ENCODE measurements around the gene ZSCAN26. TPM values are rescaled to one million over a fixed set of nuclear protein-coding genes. Genes with fewer than 3 reads are reported as not detected.

The ZSCAN26 gene
- total RNA-seq, 1 experiment from 2014 or later = 10.8 TPM

- BruUV-seq (replicated peaks) = TSS peak; percentile 93
- Histone ChIP-seq H3K4me1 (ENCODE audit: insufficient read depth, low read length) (peaks cover 10% of the 10 kb centered on the region), H3K27ac (ENCODE audit: low read length) (no peak overlapping the region), H3K27me3 (ENCODE audit: low read length) (no peaks in the 10 kb centered on the region), H4K20me1 (ENCODE audit: low read length) (no peaks in the 10 kb centered on the region), H3K36me3 (ENCODE audit: low read depth, low read length) (no peaks in the 10 kb centered on the region), H3K9ac (ENCODE audit: low read length) (peak overlapping the region; percentile 44), H3K4me2 (ENCODE audit: low read length) (peak overlapping the region; percentile 77), H3F3A (ENCODE audit: low read length, unreplicated experiment) (no peaks in the 10 kb centered on the region), H3K4me3 (ENCODE audit: low read length) (peak overlapping the region; percentile 60), H3K9me3 (ENCODE audit: low read length) (no peaks in the 10 kb centered on the region), H2AFZ (ENCODE audit: low read length) (peak overlapping the region; percentile 93), H3K9me2 (replicated peaks; ENCODE audit: low read length) (no peaks in the 10 kb centered on the region), H3K79me2 (ENCODE audit: low read length) (no peaks in the 10 kb centered on the region)
- ATAC-seq (peak; percentile 81), DNase-seq (peak; percentile 60)
- ChIA-PET POLR2A (ENCODE audit: unreplicated experiment) (interaction anchor here (0.6 kb wide), 1 partner anchor 118 kb away, joined by 3 read pairs; the partner anchor contains the start of gene ZSCAN31), CTCF (interaction anchor here (0.6 kb wide), 1 partner anchor 117 kb away, joined by 3 read pairs; no protein-coding TSS in a partner anchor)
- no peak for TF ChIP-seq EZH2phosphoT487 (IDR thresholded peaks at IDR 0.05; ENCODE audit: borderline replicate concordance, low read length)
- TF ChIP-seq CTCF (conservative IDR thresholded peaks at IDR 0.05; ENCODE audit: low read depth, low read length) = no peak
- no peak for TF ChIP-seq EZH2 (IDR thresholded peaks at IDR 0.05; ENCODE audit: low read length, unreplicated experiment)
- intact Hi-C loops (cut with micrococcal nuclease) = no loop called here
These were observed 48.4 kb upstream of the ZSCAN26 start for GRCh38 chr6:28218312-28219248.

DNA sequence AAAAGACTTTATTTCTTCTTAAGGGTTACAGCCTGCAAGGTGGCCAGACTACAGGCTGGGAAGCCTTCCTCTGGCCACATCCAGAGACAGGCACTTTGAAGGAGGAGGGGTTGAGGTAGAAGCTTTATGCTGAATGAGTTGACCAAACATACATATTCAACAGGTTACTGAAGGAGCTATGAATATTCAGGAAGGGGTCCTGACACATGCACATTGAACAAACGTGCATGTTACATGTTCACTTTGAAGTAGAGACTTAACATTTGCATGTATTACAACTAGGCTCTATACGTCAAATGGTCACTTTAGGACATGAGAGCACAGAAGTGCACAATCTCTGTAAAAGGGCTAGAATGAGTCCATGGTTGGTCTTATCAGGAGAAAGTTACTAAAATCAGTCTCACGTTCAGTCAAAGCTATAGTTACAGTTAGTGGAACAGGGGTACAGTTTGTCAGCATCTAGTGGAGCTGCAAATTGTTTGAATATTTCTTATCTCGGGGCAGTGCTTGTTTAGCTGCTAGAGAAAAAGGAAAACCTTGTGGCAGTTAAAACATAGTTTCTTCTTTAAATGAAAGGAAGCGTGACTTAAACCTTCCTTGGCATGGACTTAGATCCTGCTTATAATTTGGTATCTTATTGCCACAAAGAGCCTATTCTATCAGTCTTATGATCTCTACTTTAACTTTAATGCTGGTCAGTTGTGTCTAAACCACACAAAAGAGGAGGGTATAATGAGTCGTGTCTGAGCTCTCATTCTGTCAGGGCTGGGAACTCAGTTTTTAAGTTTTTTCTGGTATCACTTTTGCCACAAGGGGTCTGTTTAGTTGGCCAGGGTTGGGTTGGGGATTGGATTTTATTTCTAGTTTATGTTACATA lies 46.4 kb upstream of the ZSCAN26 start:
- H3K27ac ChIP-seq (ENCODE audit: low read length) = no peak overlapping the region
- ATAC-seq = no peak
- no TSS peak for BruUV-seq (replicated peaks)
- H2AFZ ChIP-seq (ENCODE audit: low read length) = no peak overlapping the region
- H3K27me3 ChIP-seq (ENCODE audit: low read length) = no peaks in the 10 kb centered on the region
- H3K79me2 ChIP-seq (ENCODE audit: low read length) = peaks cover 3% of the 10 kb centered on the region
- H3K9me2 ChIP-seq (replicated peaks; ENCODE audit: low read length) = no peaks in the 10 kb centered on the region
- H3K4me1 ChIP-seq (ENCODE audit: insufficient read depth, low read length) = peaks cover 19% of the 10 kb centered on the region
- 0 out of 2 replicates have a peak overlapping the region, but pooled peaks have one; percentile 15 for H3K4me2 ChIP-seq (ENCODE audit: low read length)
- intact Hi-C loops (cut with micrococcal nuclease) = no loop called here
- no peaks in the 10 kb centered on the region for H3F3A ChIP-seq (ENCODE audit: low read length, unreplicated experiment)
- no peaks in the 10 kb centered on the region for H3K9me3 ChIP-seq (ENCODE audit: low read length)
- no peaks in the 10 kb centered on the region for H4K20me1 ChIP-seq (ENCODE audit: low read length)
- TF ChIP-seq EZH2 (IDR thresholded peaks at IDR 0.05; ENCODE audit: low read length, unreplicated experiment) (no peak), CTCF (conservative IDR thresholded peaks at IDR 0.05; ENCODE audit: low read depth, low read length) (0 out of 2 replicates have a peak, but pooled peaks have one; percentile 8), EZH2phosphoT487 (IDR thresholded peaks at IDR 0.05; ENCODE audit: borderline replicate concordance, low read length) (no peak)
- no peak overlapping the region for H3K9ac ChIP-seq (ENCODE audit: low read length)
- CTCF ChIA-PET = no interaction called here
- no peaks in the 10 kb centered on the region for H3K36me3 ChIP-seq (ENCODE audit: low read depth, low read length)
- H3K4me3 ChIP-seq (ENCODE audit: low read length) = no peak overlapping the region
- DNase-seq = peak; percentile 33
- POLR2A ChIA-PET (ENCODE audit: unreplicated experiment) = interaction anchor here (0.6 kb wide), 1 partner anchor 318 kb away, joined by 21 read pairs; no protein-coding TSS in a partner anchor
